ENCODE results near the gene DLL3.

DLL3 gene

DNA sequence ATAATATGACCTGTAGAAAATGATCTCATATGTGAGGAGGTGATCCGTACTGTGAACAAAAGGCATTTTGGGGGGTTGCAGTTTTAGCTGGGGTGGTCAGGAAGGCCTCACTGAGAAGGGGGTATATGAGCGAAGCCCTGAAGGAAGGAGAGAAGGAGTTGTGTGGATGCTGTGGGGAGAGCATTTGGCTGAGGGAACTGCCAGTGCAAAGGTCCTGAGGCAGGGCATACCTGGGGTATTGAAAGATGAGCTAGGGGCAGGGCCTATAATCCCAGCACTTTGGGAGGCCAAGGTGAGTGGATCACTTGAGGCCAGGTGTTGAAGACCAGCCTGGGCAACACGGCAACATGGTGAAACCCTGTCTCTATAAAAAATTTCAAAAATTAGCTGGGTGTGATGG is 18.7 kb downstream of the DLL3 start:
- H3K9me3 ChIP-seq (ENCODE audit: control insufficient read depth, low read length): no peaks in the 10 kb centered on the region
- WGBS, 2 experiments (ENCODE audit: insufficient coverage in 2 of 2): 63 to 81% methylated on average over 2 to 3 of the region's 3 CpGs

GRCh38 chr19:39518458-39518857 is 19.7 kb downstream of the DLL3 start:
- Histone ChIP-seq H3K9me3 (ENCODE audit: control insufficient read depth, low read length) (no peaks in the 10 kb centered on the region), H3K27ac (ENCODE audit: low read depth, low read length, severe bottlenecking) (peak overlapping the region; percentile 2), H3K4me3 (ENCODE audit: extremely low read depth, insufficient read depth, low read length, poor library complexity, severe bottlenecking) (no peak overlapping the region), H3K4me1 (ENCODE audit: control insufficient read depth, insufficient read depth, low read length, poor library complexity, severe bottlenecking) (peaks cover 5% of the 10 kb centered on the region), H3K36me3 (ENCODE audit: control insufficient read depth, insufficient read depth, low read length) (no peaks in the 10 kb centered on the region)
- WGBS, 2 experiments (ENCODE audit: insufficient coverage in 2 of 2): 55% methylated on average over 3 of the region's 5 CpGs; no CpG with 5 or more reads in 1 of the 2 experiments

More for the DNA sequence above, 18.7 kb downstream of the DLL3 start:
- Histone ChIP-seq H3K36me3 (ENCODE audit: control insufficient read depth, insufficient read depth, low read length) (no peaks in the 10 kb centered on the region), H3K27ac (ENCODE audit: low read depth, low read length, severe bottlenecking) (no peak overlapping the region), H3K4me1 (ENCODE audit: control insufficient read depth, insufficient read depth, low read length, poor library complexity, severe bottlenecking) (peaks cover 5% of the 10 kb centered on the region), H3K4me3 (ENCODE audit: extremely low read depth, insufficient read depth, low read length, poor library complexity, severe bottlenecking) (no peak overlapping the region)

- Histone ChIP-seq H3K4me1 (ENCODE audit: control insufficient read depth, insufficient read depth, low read length, poor library complexity, severe bottlenecking) (peaks cover 5% of the 10 kb centered on the region), H3K36me3 (ENCODE audit: control insufficient read depth, insufficient read depth, low read length) (no peaks in the 10 kb centered on the region), H3K27ac (ENCODE audit: low read depth, low read length, severe bottlenecking) (peak overlapping the region; percentile 2), H3K9me3 (ENCODE audit: control insufficient read depth, low read length) (no peaks in the 10 kb centered on the region), H3K4me3 (ENCODE audit: extremely low read depth, insufficient read depth, low read length, poor library complexity, severe bottlenecking) (no peak overlapping the region)
- 39 to 47% methylated on average over 6 to 8 of the region's 9 CpGs for WGBS, 2 experiments (ENCODE audit: insufficient coverage in 2 of 2)
Observed at GRCh38 chr19:39518975-39519374, 20.2 kb downstream of the DLL3 start.

GRCh38 chr19:39520541-39521484 is 22.1 kb downstream of the DLL3 start:
- Histone ChIP-seq H3K27ac (ENCODE audit: low read depth, low read length, severe bottlenecking) (no peak overlapping the region), H3K9me3 (ENCODE audit: control insufficient read depth, low read length) (no peaks in the 10 kb centered on the region), H3K4me3 (ENCODE audit: extremely low read depth, insufficient read depth, low read length, poor library complexity, severe bottlenecking) (no peak overlapping the region), H3K4me1 (ENCODE audit: control insufficient read depth, insufficient read depth, low read length, poor library complexity, severe bottlenecking) (peaks cover 5% of the 10 kb centered on the region), H3K36me3 (ENCODE audit: control insufficient read depth, insufficient read depth, low read length) (peaks cover 6% of the 10 kb centered on the region)
- 88 to 98% methylated on average over 3 to 4 of the region's 8 CpGs for WGBS, 2 experiments (ENCODE audit: insufficient coverage in 2 of 2)

- peaks cover 6% of the 10 kb centered on the region for H3K36me3 ChIP-seq (ENCODE audit: control insufficient read depth, insufficient read depth, low read length)
- no peak overlapping the region for H3K27ac ChIP-seq (ENCODE audit: low read depth, low read length, severe bottlenecking)
- no peaks in the 10 kb centered on the region for H3K9me3 ChIP-seq (ENCODE audit: control insufficient read depth, low read length)
- H3K4me3 ChIP-seq (ENCODE audit: extremely low read depth, insufficient read depth, low read length, poor library complexity, severe bottlenecking): no peak overlapping the region
- no peaks in the 10 kb centered on the region for H3K4me1 ChIP-seq (ENCODE audit: control insufficient read depth, insufficient read depth, low read length, poor library complexity, severe bottlenecking)
- 95 to 97% methylated on average over 7 of the region's 8 CpGs for WGBS, 2 experiments (ENCODE audit: insufficient coverage in 2 of 2)
Observed at GRCh38 chr19:39524495-39524894, 25.7 kb downstream of the DLL3 start.

DNA sequence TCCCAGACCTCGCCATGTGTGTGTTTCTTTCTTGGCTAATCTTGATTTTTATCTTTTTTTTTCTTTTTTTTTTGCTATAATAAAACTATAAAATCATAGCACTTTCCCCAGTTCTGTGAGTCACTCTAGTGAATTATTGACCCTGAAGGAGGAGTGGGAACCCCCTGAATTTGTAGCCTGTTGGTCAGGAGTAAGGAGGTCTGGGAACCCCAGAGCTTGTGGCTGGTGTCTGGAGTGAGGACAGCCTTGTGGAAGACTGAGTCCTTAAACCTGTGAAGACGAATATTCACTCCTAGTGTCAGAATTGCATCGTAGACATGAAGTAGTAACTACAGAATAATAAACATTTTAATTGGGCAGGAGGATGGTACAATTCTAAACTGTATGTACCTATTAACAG is 26.5 kb downstream of the DLL3 start:
- no peaks in the 10 kb centered on the region for H3K9me3 ChIP-seq (ENCODE audit: control insufficient read depth, low read length)
- peaks cover 6% of the 10 kb centered on the region for H3K36me3 ChIP-seq (ENCODE audit: control insufficient read depth, insufficient read depth, low read length)
- no peak overlapping the region for H3K4me3 ChIP-seq (ENCODE audit: extremely low read depth, insufficient read depth, low read length, poor library complexity, severe bottlenecking)
- 100% methylated on average over 1 of the region's 3 CpGs; no CpG with 5 or more reads in 1 of the 2 experiments for WGBS, 2 experiments (ENCODE audit: insufficient coverage in 2 of 2)
- no peaks in the 10 kb centered on the region for H3K4me1 ChIP-seq (ENCODE audit: control insufficient read depth, insufficient read depth, low read length, poor library complexity, severe bottlenecking)
- H3K27ac ChIP-seq (ENCODE audit: low read depth, low read length, severe bottlenecking): no peak overlapping the region

DNA sequence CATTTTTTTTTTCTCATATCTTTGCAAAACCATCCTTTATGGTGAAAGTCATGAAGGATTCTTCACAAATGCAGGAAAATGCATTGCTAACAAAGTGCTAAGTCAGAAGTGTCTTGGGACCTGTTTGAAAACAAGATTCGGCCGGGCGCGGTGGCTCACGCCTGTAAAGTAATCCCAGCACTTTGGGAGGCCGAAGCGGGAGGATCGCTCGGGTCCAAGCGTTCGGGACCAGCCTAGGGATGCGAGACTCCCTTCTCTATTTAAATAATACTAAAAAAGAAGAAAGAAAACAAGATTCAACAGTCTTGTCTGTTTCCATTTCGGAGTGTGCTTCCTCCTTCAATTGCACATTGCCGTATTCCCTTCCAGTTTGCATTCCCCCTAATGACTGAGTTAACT is 33.1 kb downstream of the DLL3 start:
- H3K4me1 ChIP-seq (ENCODE audit: control insufficient read depth, insufficient read depth, low read length, poor library complexity, severe bottlenecking): no peaks in the 10 kb centered on the region
- H3K9me3 ChIP-seq (ENCODE audit: control insufficient read depth, low read length): no peaks in the 10 kb centered on the region
- no peak overlapping the region for H3K27ac ChIP-seq (ENCODE audit: low read depth, low read length, severe bottlenecking)
- peak overlapping the region; percentile 73 for H3K4me3 ChIP-seq (ENCODE audit: extremely low read depth, insufficient read depth, low read length, poor library complexity, severe bottlenecking)
- no peaks in the 10 kb centered on the region for H3K36me3 ChIP-seq (ENCODE audit: control insufficient read depth, insufficient read depth, low read length)
- WGBS, 2 experiments (ENCODE audit: insufficient coverage in 2 of 2): 39 to 42% methylated on average over 7 of the region's 14 CpGs

DNA sequence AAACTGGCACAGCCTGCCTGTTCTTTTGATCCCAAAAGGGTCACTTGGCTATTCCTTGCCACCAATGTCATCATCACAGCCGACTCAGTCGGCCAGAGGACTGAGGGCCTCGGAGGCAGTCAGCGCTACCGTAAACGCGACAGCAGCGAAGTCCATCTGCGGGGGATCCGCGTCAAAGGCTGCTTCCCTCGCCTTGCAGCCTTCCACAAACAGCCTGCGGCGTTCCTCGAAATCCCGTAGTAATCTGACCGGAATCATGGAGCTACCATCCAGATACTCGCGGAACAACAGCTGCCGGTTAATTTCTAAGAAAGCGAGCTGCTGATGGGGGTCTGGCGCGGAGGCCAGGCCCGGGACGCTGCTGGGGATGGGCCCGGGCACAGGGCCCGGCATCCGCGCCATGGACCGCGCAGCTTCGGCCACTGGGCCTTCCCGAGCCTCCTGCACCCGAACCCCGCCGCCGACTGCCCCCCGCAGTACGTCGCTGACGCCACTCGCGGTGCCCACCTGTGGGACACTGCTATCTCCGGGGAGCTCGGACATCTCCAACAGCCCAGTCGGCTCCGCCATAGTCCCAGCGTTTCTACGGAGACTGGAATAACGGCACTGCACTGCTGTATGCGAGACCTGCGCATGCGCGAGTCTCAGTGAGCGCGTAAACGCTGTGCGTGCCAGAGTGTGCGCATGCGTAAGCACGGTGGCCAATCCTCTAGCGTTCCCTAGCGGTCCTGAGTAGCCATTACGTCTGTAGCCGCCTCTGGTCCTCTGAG is 33.7 kb downstream of the DLL3 start, which contains the start of gene EID2B:
Gene EID2B (minus strand): TSS at position 620 of the 770 bp plus-strand sequence. CDS start 50 bp downstream, at position 570.
- Histone ChIP-seq H3K27ac (ENCODE audit: low read depth, low read length, severe bottlenecking) (peak within 1 kb of the TSS; percentile 54), H3K36me3 (ENCODE audit: control insufficient read depth, insufficient read depth, low read length) (no peaks in the 10 kb centered on the region)
- 0% methylated on average over 65 of the region's 65 CpGs for WGBS, 2 experiments (ENCODE audit: insufficient coverage in 2 of 2)

DNA sequence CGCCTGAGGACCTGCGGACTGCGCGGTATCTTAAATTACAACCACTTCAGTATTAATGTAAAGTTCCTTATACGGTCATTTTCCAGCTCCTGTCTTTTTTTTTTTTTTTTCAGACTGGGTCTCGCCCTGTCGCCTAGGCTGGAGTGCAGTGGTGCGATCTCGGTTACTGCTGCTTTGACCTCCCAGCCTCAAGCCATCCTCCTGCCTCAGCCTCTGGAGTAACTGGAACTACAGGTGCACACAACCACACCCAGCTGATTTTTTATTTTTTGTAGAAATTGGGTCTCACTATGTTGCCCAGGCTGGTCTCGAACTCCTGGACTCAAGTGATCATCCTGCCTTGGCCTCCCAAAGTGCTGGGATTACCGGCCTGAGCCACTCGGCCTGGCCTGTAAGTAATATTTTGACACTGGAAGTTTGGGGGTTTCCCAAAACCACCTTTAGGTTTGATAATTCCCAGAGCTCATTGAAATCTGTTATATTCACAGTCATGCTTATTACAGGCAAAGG is 34.3 kb downstream of the DLL3 start:
- H3K9me3 ChIP-seq (ENCODE audit: control insufficient read depth, low read length): no peaks in the 10 kb centered on the region
- no peaks in the 10 kb centered on the region for H3K36me3 ChIP-seq (ENCODE audit: control insufficient read depth, insufficient read depth, low read length)
- H3K27ac ChIP-seq (ENCODE audit: low read depth, low read length, severe bottlenecking): no peak overlapping the region
- 21 to 27% methylated on average over 10 of the region's 12 CpGs for WGBS, 2 experiments (ENCODE audit: insufficient coverage in 2 of 2)
- H3K4me3 ChIP-seq (ENCODE audit: extremely low read depth, insufficient read depth, low read length, poor library complexity, severe bottlenecking): peak overlapping the region; percentile 73
- H3K4me1 ChIP-seq (ENCODE audit: control insufficient read depth, insufficient read depth, low read length, poor library complexity, severe bottlenecking): no peaks in the 10 kb centered on the region

More for the DNA sequence above, 33.7 kb downstream of the DLL3 start, which contains the start of gene EID2B:
- Histone ChIP-seq H3K4me3 (ENCODE audit: extremely low read depth, insufficient read depth, low read length, poor library complexity, severe bottlenecking) (peak within 1 kb of the TSS; percentile 73), H3K4me1 (ENCODE audit: control insufficient read depth, insufficient read depth, low read length, poor library complexity, severe bottlenecking) (no peaks in the 10 kb centered on the region), H3K9me3 (ENCODE audit: control insufficient read depth, low read length) (no peaks in the 10 kb centered on the region)

GRCh38 chr19:39533791-39534190 is 35.0 kb downstream of the DLL3 start:
- H3K4me1 ChIP-seq (ENCODE audit: control insufficient read depth, insufficient read depth, low read length, poor library complexity, severe bottlenecking): peaks cover 5% of the 10 kb centered on the region
- no peaks in the 10 kb centered on the region for H3K9me3 ChIP-seq (ENCODE audit: control insufficient read depth, low read length)
- H3K27ac ChIP-seq (ENCODE audit: low read depth, low read length, severe bottlenecking): no peak overlapping the region
- H3K4me3 ChIP-seq (ENCODE audit: extremely low read depth, insufficient read depth, low read length, poor library complexity, severe bottlenecking): no peak overlapping the region
- no peaks in the 10 kb centered on the region for H3K36me3 ChIP-seq (ENCODE audit: control insufficient read depth, insufficient read depth, low read length)
- 63 to 77% methylated on average over 3 of the region's 3 CpGs for WGBS, 2 experiments (ENCODE audit: insufficient coverage in 2 of 2)

Measured in mesodermal cell (in vitro differentiated cells).